ENCODE data around the gene RHBDF2.

GRCh38 chr17:76537578-76538280, 36.5 kb upstream of the RHBDF2 start, which contains the start of gene CYGB:
- TF ChIP-seq CTCF (IDR thresholded peaks at IDR 0.05) = no peak
- TF ChIP-seq POLR2AphosphoS5 (IDR thresholded peaks at IDR 0.05) = no peak

All from stomach (tissue), 4 donors.